ENCODE data around the gene GALNT18.

GALNT18 gene

GRCh38 chr11:11587122-11587521 lies 34.7 kb downstream of the GALNT18 start:
- Histone ChIP-seq H3K4me1 (ENCODE audit: control insufficient read depth, insufficient read depth, low read length) (peaks cover 24% of the 10 kb centered on the region), H3K9me3 (ENCODE audit: control insufficient read depth, insufficient read depth, low read length) (no peaks in the 10 kb centered on the region), H3K9ac (ENCODE audit: low read depth, low read length) (no peak overlapping the region), H3K4me3 (ENCODE audit: low read depth, low read length) (no peak overlapping the region), H3K27ac (ENCODE audit: low read depth, low read length) (no peak overlapping the region), H3K27me3 (ENCODE audit: control insufficient read depth, insufficient read depth, low read length) (no peaks in the 10 kb centered on the region), H3K36me3 (ENCODE audit: control insufficient read depth, insufficient read depth, low read length) (no peaks in the 10 kb centered on the region)

- Histone ChIP-seq H3K27ac (ENCODE audit: low read depth, low read length) (no peak overlapping the region), H3K27me3 (ENCODE audit: control insufficient read depth, insufficient read depth, low read length) (no peaks in the 10 kb centered on the region), H3K4me1 (ENCODE audit: control insufficient read depth, insufficient read depth, low read length) (peaks cover 21% of the 10 kb centered on the region), H3K4me3 (ENCODE audit: low read depth, low read length) (no peak overlapping the region), H3K9me3 (ENCODE audit: control insufficient read depth, insufficient read depth, low read length) (no peaks in the 10 kb centered on the region), H3K36me3 (ENCODE audit: control insufficient read depth, insufficient read depth, low read length) (no peaks in the 10 kb centered on the region), H3K9ac (ENCODE audit: low read depth, low read length) (no peak overlapping the region)
Measured at GRCh38 chr11:11586465-11586864, 35.3 kb downstream of the GALNT18 start.

GRCh38 chr11:11584937-11585336 lies 36.9 kb downstream of the GALNT18 start:
- H3K36me3 ChIP-seq (ENCODE audit: control insufficient read depth, insufficient read depth, low read length) = no peaks in the 10 kb centered on the region
- no peak overlapping the region for H3K27ac ChIP-seq (ENCODE audit: low read depth, low read length)
- no peak overlapping the region for H3K9ac ChIP-seq (ENCODE audit: low read depth, low read length)
- H3K27me3 ChIP-seq (ENCODE audit: control insufficient read depth, insufficient read depth, low read length) = no peaks in the 10 kb centered on the region
- H3K9me3 ChIP-seq (ENCODE audit: control insufficient read depth, insufficient read depth, low read length) = no peaks in the 10 kb centered on the region
- no peak overlapping the region for H3K4me3 ChIP-seq (ENCODE audit: low read depth, low read length)
- H3K4me1 ChIP-seq (ENCODE audit: control insufficient read depth, insufficient read depth, low read length) = peaks cover 19% of the 10 kb centered on the region

- Histone ChIP-seq H3K9ac (ENCODE audit: low read depth, low read length) (no peak overlapping the region), H3K27ac (ENCODE audit: low read depth, low read length) (no peak overlapping the region), H3K9me3 (ENCODE audit: control insufficient read depth, insufficient read depth, low read length) (no peaks in the 10 kb centered on the region), H3K4me1 (ENCODE audit: control insufficient read depth, insufficient read depth, low read length) (peaks cover 15% of the 10 kb centered on the region), H3K4me3 (ENCODE audit: low read depth, low read length) (no peak overlapping the region), H3K27me3 (ENCODE audit: control insufficient read depth, insufficient read depth, low read length) (no peaks in the 10 kb centered on the region), H3K36me3 (ENCODE audit: control insufficient read depth, insufficient read depth, low read length) (no peaks in the 10 kb centered on the region)
Measured at GRCh38 chr11:11584530-11584810, 37.3 kb downstream of the GALNT18 start.

GRCh38 chr11:11583801-11584529 lies 37.8 kb downstream of the GALNT18 start:
- H3K36me3 ChIP-seq (ENCODE audit: control insufficient read depth, insufficient read depth, low read length) = no peaks in the 10 kb centered on the region
- H3K4me3 ChIP-seq (ENCODE audit: low read depth, low read length) = no peak overlapping the region
- H3K9me3 ChIP-seq (ENCODE audit: control insufficient read depth, insufficient read depth, low read length) = no peaks in the 10 kb centered on the region
- H3K9ac ChIP-seq (ENCODE audit: low read depth, low read length) = no peak overlapping the region
- peaks cover 10% of the 10 kb centered on the region for H3K4me1 ChIP-seq (ENCODE audit: control insufficient read depth, insufficient read depth, low read length)
- no peak overlapping the region for H3K27ac ChIP-seq (ENCODE audit: low read depth, low read length)
- H3K27me3 ChIP-seq (ENCODE audit: control insufficient read depth, insufficient read depth, low read length) = no peaks in the 10 kb centered on the region

GRCh38 chr11:11582011-11582701 lies 39.6 kb downstream of the GALNT18 start:
- Histone ChIP-seq H3K9ac (ENCODE audit: low read depth, low read length) (no peak overlapping the region), H3K27me3 (ENCODE audit: control insufficient read depth, insufficient read depth, low read length) (no peaks in the 10 kb centered on the region), H3K4me1 (ENCODE audit: control insufficient read depth, insufficient read depth, low read length) (no peaks in the 10 kb centered on the region)

GRCh38 chr11:11581481-11581880 lies 40.3 kb downstream of the GALNT18 start:
- H3K27ac ChIP-seq (ENCODE audit: low read depth, low read length) = no peak overlapping the region
- no peak overlapping the region for H3K4me3 ChIP-seq (ENCODE audit: low read depth, low read length)
- H3K4me1 ChIP-seq (ENCODE audit: control insufficient read depth, insufficient read depth, low read length) = no peaks in the 10 kb centered on the region
- H3K9me3 ChIP-seq (ENCODE audit: control insufficient read depth, insufficient read depth, low read length) = no peaks in the 10 kb centered on the region
- no peaks in the 10 kb centered on the region for H3K27me3 ChIP-seq (ENCODE audit: control insufficient read depth, insufficient read depth, low read length)
- no peaks in the 10 kb centered on the region for H3K36me3 ChIP-seq (ENCODE audit: control insufficient read depth, insufficient read depth, low read length)
- no peak overlapping the region for H3K9ac ChIP-seq (ENCODE audit: low read depth, low read length)

More at GRCh38 chr11:11582011-11582701, 39.6 kb downstream of the GALNT18 start:
- Histone ChIP-seq H3K27ac (ENCODE audit: low read depth, low read length) (no peak overlapping the region), H3K36me3 (ENCODE audit: control insufficient read depth, insufficient read depth, low read length) (no peaks in the 10 kb centered on the region), H3K9me3 (ENCODE audit: control insufficient read depth, insufficient read depth, low read length) (no peaks in the 10 kb centered on the region), H3K4me3 (ENCODE audit: low read depth, low read length) (no peak overlapping the region)

GRCh38 chr11:11580841-11581411 lies 40.9 kb downstream of the GALNT18 start:
- H3K9me3 ChIP-seq (ENCODE audit: control insufficient read depth, insufficient read depth, low read length) = no peaks in the 10 kb centered on the region
- no peaks in the 10 kb centered on the region for H3K4me1 ChIP-seq (ENCODE audit: control insufficient read depth, insufficient read depth, low read length)

GRCh38 chr11:11580012-11580411 lies 41.8 kb downstream of the GALNT18 start:
- Histone ChIP-seq H3K27ac (ENCODE audit: low read depth, low read length) (no peak overlapping the region), H3K4me3 (ENCODE audit: low read depth, low read length) (no peak overlapping the region), H3K27me3 (ENCODE audit: control insufficient read depth, insufficient read depth, low read length) (no peaks in the 10 kb centered on the region), H3K36me3 (ENCODE audit: control insufficient read depth, insufficient read depth, low read length) (no peaks in the 10 kb centered on the region), H3K9ac (ENCODE audit: low read depth, low read length) (no peak overlapping the region), H3K4me1 (ENCODE audit: control insufficient read depth, insufficient read depth, low read length) (no peaks in the 10 kb centered on the region), H3K9me3 (ENCODE audit: control insufficient read depth, insufficient read depth, low read length) (no peaks in the 10 kb centered on the region)

More at GRCh38 chr11:11580841-11581411, 40.9 kb downstream of the GALNT18 start:
- no peaks in the 10 kb centered on the region for H3K36me3 ChIP-seq (ENCODE audit: control insufficient read depth, insufficient read depth, low read length)
- no peak overlapping the region for H3K4me3 ChIP-seq (ENCODE audit: low read depth, low read length)
- no peak overlapping the region for H3K9ac ChIP-seq (ENCODE audit: low read depth, low read length)
- H3K27ac ChIP-seq (ENCODE audit: low read depth, low read length) = no peak overlapping the region
- H3K27me3 ChIP-seq (ENCODE audit: control insufficient read depth, insufficient read depth, low read length) = no peaks in the 10 kb centered on the region

GRCh38 chr11:11579012-11579988 lies 42.5 kb downstream of the GALNT18 start:
- Histone ChIP-seq H3K27me3 (ENCODE audit: control insufficient read depth, insufficient read depth, low read length) (no peaks in the 10 kb centered on the region), H3K4me1 (ENCODE audit: control insufficient read depth, insufficient read depth, low read length) (no peaks in the 10 kb centered on the region), H3K4me3 (ENCODE audit: low read depth, low read length) (no peak overlapping the region), H3K9ac (ENCODE audit: low read depth, low read length) (no peak overlapping the region), H3K36me3 (ENCODE audit: control insufficient read depth, insufficient read depth, low read length) (no peaks in the 10 kb centered on the region), H3K27ac (ENCODE audit: low read depth, low read length) (no peak overlapping the region), H3K9me3 (ENCODE audit: control insufficient read depth, insufficient read depth, low read length) (no peaks in the 10 kb centered on the region)
